HG03175 (cell line): Measurements from ENCODE around the gene NBPF12.
"Not testable (repeated sequence)": the region's sequence is repeated elsewhere in the genome, so short reads cannot be mapped to it uniquely, and the experiment has no call there.

Source experiments
- ATAC-seq: cut with Tn5 transposase; IDR thresholded peaks from one replicate; pipeline ENCODE4 v1.9.1; 2021; ENCODE audit warnings: mild to moderate bottlenecking, moderate library complexity; ENCODE audit not compliant: unreplicated experiment

The NBPF12 gene

GRCh38 chr1:146985855-146986254 is 47.7 kb downstream of the NBPF12 start:
- ATAC-seq = not testable (repeated sequence)

DNA sequence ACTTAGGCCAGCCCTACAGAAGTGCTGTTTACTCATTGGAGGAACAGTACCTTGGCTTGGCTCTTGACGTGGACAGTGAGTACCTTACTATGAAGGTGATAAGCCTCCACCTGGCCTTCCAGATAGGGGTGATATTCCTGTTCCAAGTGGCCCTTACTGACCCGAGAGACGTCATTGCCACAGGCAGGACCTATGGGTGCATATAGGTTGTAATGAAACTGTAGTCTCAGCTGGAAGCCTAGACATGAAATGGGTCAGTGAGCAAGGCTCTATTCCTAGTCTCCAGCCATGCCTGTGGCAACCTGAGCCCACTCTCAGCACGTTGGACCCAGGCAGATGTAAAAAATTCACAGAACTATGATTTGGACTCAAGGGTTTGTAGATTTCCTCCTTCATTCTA is 48.3 kb downstream of the NBPF12 start:
- ATAC-seq = not testable (repeated sequence)

GRCh38 chr1:146987502-146987901 is 49.4 kb downstream of the NBPF12 start:
- not testable (repeated sequence) for ATAC-seq

GRCh38 chr1:146989455-146989854 is 51.3 kb downstream of the NBPF12 start:
- not testable (repeated sequence) for ATAC-seq

DNA sequence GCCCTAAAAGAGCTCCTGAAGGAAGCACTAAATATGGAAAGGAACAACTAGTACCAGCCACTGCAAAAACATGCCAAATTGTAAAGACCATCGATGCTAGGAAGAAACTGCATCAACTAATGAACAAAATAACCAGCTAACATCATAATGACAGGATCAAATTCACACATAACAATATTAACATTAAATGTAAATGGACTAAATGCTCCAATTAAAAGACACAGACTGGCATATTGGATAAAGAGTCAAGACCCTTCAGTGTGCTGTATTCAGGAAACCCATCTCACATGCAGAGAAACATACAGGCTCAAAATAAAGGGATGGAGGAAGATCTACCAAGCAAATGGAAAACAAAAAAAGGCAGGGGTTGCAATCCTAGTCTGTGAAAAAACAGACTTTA is 70.4 kb downstream of the NBPF12 start:
- not testable (repeated sequence) for ATAC-seq

- not testable (repeated sequence) for ATAC-seq
Observed at GRCh38 chr1:147026975-147027374, 88.9 kb downstream of the NBPF12 start.

DNA sequence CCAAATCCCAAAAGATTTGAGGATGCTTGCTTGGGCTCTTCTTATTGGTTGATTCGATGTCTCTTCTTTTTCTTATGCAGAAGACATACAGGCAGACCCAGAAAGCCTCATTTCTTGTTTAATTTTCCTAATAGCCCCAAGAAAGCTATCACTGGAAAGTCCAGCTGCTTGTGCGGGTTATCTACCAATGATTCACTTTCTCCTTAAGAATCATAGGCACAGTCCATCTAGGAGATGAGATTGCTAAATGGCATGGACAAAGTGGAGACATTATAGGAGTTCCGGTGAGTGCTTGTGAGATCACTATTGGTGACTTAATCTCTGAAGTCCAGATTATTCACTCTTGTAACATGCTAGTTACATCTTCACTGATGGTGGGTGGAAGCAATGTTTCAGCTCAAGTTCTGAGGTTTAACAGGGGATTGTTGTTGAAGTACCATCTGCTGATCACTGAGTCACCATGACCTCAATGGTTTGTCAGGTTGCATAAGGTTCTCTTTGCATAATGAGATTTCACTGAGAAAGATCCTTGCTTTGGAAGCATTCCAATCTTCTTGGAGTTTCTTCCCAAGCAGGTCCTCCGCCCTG is 92.0 kb downstream of the NBPF12 start:
- ATAC-seq = not testable (repeated sequence)

GRCh38 chr1:147039916-147040315 is 101.8 kb downstream of the NBPF12 start:
- ATAC-seq = no peak

DNA sequence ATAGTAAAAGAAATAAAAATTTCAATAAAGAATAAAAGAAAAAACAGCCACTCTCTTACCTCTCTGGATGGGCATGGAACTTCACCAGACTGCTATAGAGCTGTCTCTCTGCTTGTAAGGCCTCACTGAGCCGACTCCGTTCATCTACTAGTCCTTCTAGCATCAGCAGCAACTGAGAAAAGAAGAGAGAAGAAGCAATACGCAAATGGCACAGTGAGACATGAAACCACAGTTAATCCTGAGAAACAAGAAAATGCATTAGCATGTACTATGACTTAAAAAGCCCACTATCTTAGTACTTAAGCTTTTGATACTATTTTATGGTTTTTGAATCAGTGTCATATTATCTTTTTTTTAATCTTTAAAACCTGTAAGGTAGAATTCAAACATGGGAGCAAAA is 104.8 kb downstream of the NBPF12 start:
- not testable (repeated sequence) for ATAC-seq

DNA sequence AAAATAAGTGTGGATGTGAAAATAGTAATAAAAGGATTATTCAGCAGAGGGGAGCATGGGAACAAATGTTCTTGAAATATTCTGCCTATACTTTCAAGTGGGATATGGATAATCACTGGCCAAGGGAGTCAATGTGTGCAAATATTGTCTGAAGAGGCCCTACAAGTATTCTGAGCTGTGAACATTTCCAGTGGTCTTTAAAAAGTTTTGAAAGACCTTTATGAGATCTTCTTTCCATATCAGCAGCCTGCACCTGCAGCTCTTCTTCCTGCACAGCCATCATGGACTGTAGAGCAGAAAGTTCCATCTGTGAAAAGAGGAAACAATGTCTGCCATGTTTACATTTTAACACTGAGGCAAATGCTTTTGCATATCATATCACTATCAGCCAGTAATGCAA is 106.4 kb downstream of the NBPF12 start:
- not testable (repeated sequence) for ATAC-seq
